ENCODE data around the gene C5orf47. TPM values are rescaled to one million over a fixed set of nuclear protein-coding genes. Genes with fewer than 3 reads are reported as not detected.

The C5orf47 gene
- total RNA-seq, 1 experiment from 2014 or later = not detected

GRCh38 chr5:173961418-173961817 is 27.6 kb upstream of the C5orf47 start:
- Histone ChIP-seq H3K27me3 (ENCODE audit: control insufficient read depth, insufficient read depth, low read length) (no peaks in the 10 kb centered on the region), H3K9me3 (ENCODE audit: control insufficient read depth, insufficient read depth, low read depth, low read length) (no peaks in the 10 kb centered on the region), H3K36me3 (ENCODE audit: control insufficient read depth, insufficient read depth, low read length) (no peaks in the 10 kb centered on the region; the same call in 1 of the 2 replicates), H3K4me3 (ENCODE audit: low read depth in 2 of 2, low read length in 2 of 2) (no peak overlapping the region), H3K27ac (ENCODE audit: low read length) (no peak overlapping the region), H3K4me1 (ENCODE audit: control insufficient read depth, insufficient read depth, low read length) (peaks cover 8% of the 10 kb centered on the region)
- no TSS peak for BruUV-seq (replicated peaks)
- ATAC-seq = no peak
- CTCF ChIA-PET = interaction anchor here (0.6 kb wide), 1 partner anchor 774 kb away, joined by 6 read pairs; no protein-coding TSS in a partner anchor
- TF ChIP-seq CTCF (IDR thresholded peaks at IDR 0.05) (no peak), TCF7L2 (IDR thresholded peaks at IDR 0.05; ENCODE audit: low read depth, low read length) (no peak), SIN3A (IDR thresholded peaks at IDR 0.05; ENCODE audit: borderline replicate concordance, insufficient read depth, low read depth, low read length) (no peak), REST (IDR thresholded peaks at IDR 0.05; ENCODE audit: insufficient read depth in 1 of 2, low read depth in 2 of 2, low read length in 1 of 2) (no peak), POLR2AphosphoS5 (IDR thresholded peaks at IDR 0.05; ENCODE audit: low read depth, low read length) (no peak)
- in situ Hi-C loops (cut with HindIII; ENCODE audit: low pct_unique_long_range_greater_than_20kb, low sequenced_read_pairs) = no loop called here
- POLR2A ChIA-PET = no interaction called here
- intact Hi-C loops (cut with micrococcal nuclease; ENCODE audit: unreplicated experiment) = no loop called here
- no peak for DNase-seq (ENCODE audit: low read depth, low spot score)

- Histone ChIP-seq H3K4me1 (ENCODE audit: control insufficient read depth, insufficient read depth, low read length) (peaks cover 8% of the 10 kb centered on the region), H3K9me3 (ENCODE audit: control insufficient read depth, insufficient read depth, low read depth, low read length) (no peaks in the 10 kb centered on the region), H3K27ac (ENCODE audit: low read length) (no peak overlapping the region), H3K4me3 (ENCODE audit: low read depth in 2 of 2, low read length in 2 of 2) (no peak overlapping the region), H3K27me3 (ENCODE audit: control insufficient read depth, insufficient read depth, low read length) (no peaks in the 10 kb centered on the region), H3K36me3 (ENCODE audit: control insufficient read depth, insufficient read depth, low read length) (no peaks in the 10 kb centered on the region; the same call in 1 of the 2 replicates)
- no TSS peak for BruUV-seq (replicated peaks)
- intact Hi-C loops (cut with micrococcal nuclease; ENCODE audit: unreplicated experiment) = no loop called here
- DNase-seq (ENCODE audit: low read depth, low spot score) (no peak), ATAC-seq (no peak)
- in situ Hi-C loops (cut with HindIII; ENCODE audit: low pct_unique_long_range_greater_than_20kb, low sequenced_read_pairs) = no loop called here
- ChIA-PET CTCF (no interaction called here), POLR2A (no interaction called here)
- TF ChIP-seq TCF7L2 (IDR thresholded peaks at IDR 0.05; ENCODE audit: low read depth, low read length) = no peak
- TF ChIP-seq REST (IDR thresholded peaks at IDR 0.05; ENCODE audit: insufficient read depth in 1 of 2, low read depth in 2 of 2, low read length in 1 of 2) = no peak
- no peak for TF ChIP-seq CTCF (IDR thresholded peaks at IDR 0.05)
- TF ChIP-seq POLR2AphosphoS5 (IDR thresholded peaks at IDR 0.05; ENCODE audit: low read depth, low read length) = no peak
- TF ChIP-seq SIN3A (IDR thresholded peaks at IDR 0.05; ENCODE audit: borderline replicate concordance, insufficient read depth, low read depth, low read length) = no peak
Measured at GRCh38 chr5:173962436-173962972, 26.5 kb upstream of the C5orf47 start.
